Calu3 (cell line): ENCODE data around the gene CHST9. TPM values are rescaled to one million over a fixed set of nuclear protein-coding genes. Genes with fewer than 3 reads are reported as not detected.
A peak's percentile ranks its signal among the peaks of the same experiment; 100 is the strongest.

ENCODE experiments used
- BruUV-seq: library from RNA; stranded (reverse); fragments of 400-500 nt; replicated peaks from 2 replicates; lab custom pipeline; 2021; lab: Mats Ljungman, UMichigan
- CTCF ChIA-PET: fragments of 300-600 bp; sonication (Branson Sonifier 250); formaldehyde crosslinking; loops from one replicate; lab custom pipeline; 2022; ENCODE audit warnings: antibody characterized with exemption; lab: Charles Lee
- DNase-seq: peaks from one replicate; pipeline ENCODE4 v3.0.0; 2022
- H3K27ac Mint-ChIP-seq: one replicate; pipeline ENCODE4 v1.8.0; 2022; ENCODE audit warnings: mixed read lengths; ENCODE audit not compliant: unreplicated experiment
- H3K27me3 Mint-ChIP-seq: one replicate; pipeline ENCODE4 v1.8.0; 2022; ENCODE audit warnings: mixed read lengths; ENCODE audit not compliant: unreplicated experiment
- H3K36me3 Mint-ChIP-seq: one replicate; pipeline ENCODE4 v1.8.0; 2022; ENCODE audit warnings: mild to moderate bottlenecking, moderate library complexity, mixed read lengths; ENCODE audit not compliant: insufficient read depth, unreplicated experiment
- H3K4me1 Mint-ChIP-seq: one replicate; pipeline ENCODE4 v1.8.0; 2022; ENCODE audit warnings: mild to moderate bottlenecking, low read depth, mixed read lengths; ENCODE audit not compliant: unreplicated experiment
- H3K4me3 Mint-ChIP-seq: one replicate; pipeline ENCODE4 v1.8.0; 2022; ENCODE audit warnings: mild to moderate bottlenecking, low read depth, moderate library complexity, mixed read lengths; ENCODE audit not compliant: unreplicated experiment
- H3K9me3 Mint-ChIP-seq: one replicate; pipeline ENCODE4 v1.8.0; 2022; ENCODE audit warnings: low read depth, mixed read lengths; ENCODE audit not compliant: unreplicated experiment
- intact Hi-C: fragments of 100-400 bp; cut with micrococcal nuclease; formaldehyde crosslinking; loops from one replicate; pipeline ENCODE4 v1.10.0; 2022; ENCODE audit not compliant: unreplicated experiment
- total RNA-seq: library from RNA; stranded (reverse); gene quantifications from 2 replicates; pipeline ENCODE4 v1.2.3, GENCODE V29; 2022
- TF ChIP-seq, protein P1 (sequence below): fragments of 200-600 bp; IDR thresholded peaks from one replicate; pipeline ENCODE4 v1.8.0; 2022; ENCODE audit warnings: antibody characterized with exemption; ENCODE audit not compliant: unreplicated experiment

Gene CHST9
- total RNA-seq, 1 experiment from 2014 or later: 56.9 TPM

DNA sequence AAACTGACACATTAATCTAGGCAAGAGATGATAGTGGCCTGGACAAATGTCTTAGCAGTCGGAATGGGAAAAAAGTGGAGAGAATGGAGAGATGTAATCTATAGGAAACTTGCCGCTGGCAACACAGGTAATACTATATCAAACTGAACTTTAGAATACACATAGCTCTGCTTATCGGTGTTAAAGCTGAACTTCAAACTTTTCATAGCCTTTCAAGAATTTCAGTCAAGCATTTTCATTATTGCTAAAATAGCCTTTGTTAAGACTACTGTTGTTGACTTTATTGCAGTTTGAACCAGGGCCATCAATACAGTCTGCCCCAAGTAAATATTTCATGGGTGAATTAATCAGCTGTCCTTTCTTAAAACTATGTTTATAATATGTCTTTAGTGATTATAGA lies 12.9 kb upstream of the CHST9 start:
- TF ChIP-seq, protein P1, sequence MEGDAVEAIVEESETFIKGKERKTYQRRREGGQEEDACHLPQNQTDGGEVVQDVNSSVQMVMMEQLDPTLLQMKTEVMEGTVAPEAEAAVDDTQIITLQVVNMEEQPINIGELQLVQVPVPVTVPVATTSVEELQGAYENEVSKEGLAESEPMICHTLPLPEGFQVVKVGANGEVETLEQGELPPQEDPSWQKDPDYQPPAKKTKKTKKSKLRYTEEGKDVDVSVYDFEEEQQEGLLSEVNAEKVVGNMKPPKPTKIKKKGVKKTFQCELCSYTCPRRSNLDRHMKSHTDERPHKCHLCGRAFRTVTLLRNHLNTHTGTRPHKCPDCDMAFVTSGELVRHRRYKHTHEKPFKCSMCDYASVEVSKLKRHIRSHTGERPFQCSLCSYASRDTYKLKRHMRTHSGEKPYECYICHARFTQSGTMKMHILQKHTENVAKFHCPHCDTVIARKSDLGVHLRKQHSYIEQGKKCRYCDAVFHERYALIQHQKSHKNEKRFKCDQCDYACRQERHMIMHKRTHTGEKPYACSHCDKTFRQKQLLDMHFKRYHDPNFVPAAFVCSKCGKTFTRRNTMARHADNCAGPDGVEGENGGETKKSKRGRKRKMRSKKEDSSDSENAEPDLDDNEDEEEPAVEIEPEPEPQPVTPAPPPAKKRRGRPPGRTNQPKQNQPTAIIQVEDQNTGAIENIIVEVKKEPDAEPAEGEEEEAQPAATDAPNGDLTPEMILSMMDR: no peak
- Mint-ChIP-seq H3K27ac (no peak overlapping the region), H3K27me3 (no peaks in the 10 kb centered on the region), H3K9me3 (no peaks in the 10 kb centered on the region), H3K36me3 (no peaks in the 10 kb centered on the region), H3K4me3 (no peak overlapping the region), H3K4me1 (peaks cover 14% of the 10 kb centered on the region)
- intact Hi-C loops: no loop called here
- no peak for DNase-seq
- CTCF ChIA-PET: no interaction called here
- no TSS peak for BruUV-seq

GRCh38 chr18:27188309-27188708 lies 3.2 kb upstream of the CHST9 start:
- no peak for DNase-seq
- TF ChIP-seq, protein P1: no peak
- H3K36me3 Mint-ChIP-seq: peaks cover 22% of the 10 kb centered on the region
- no TSS peak for BruUV-seq
- no peaks in the 10 kb centered on the region for H3K9me3 Mint-ChIP-seq
- H3K4me3 Mint-ChIP-seq: no peak overlapping the region
- intact Hi-C loops: loop anchor here (10.0 kb wide), 1 partner anchor 374 kb away; no protein-coding TSS in a partner anchor
- no peaks in the 10 kb centered on the region for H3K27me3 Mint-ChIP-seq
- CTCF ChIA-PET: no interaction called here
- H3K4me1 Mint-ChIP-seq: peaks cover 39% of the 10 kb centered on the region
- H3K27ac Mint-ChIP-seq: no peak overlapping the region

- intact Hi-C loops: loop anchor here (2.0 to 10.0 kb wide), 3 partner anchors 41 to 371 kb away; no protein-coding TSS in a partner anchor
- no peak for DNase-seq
- Mint-ChIP-seq H3K4me1 (peaks cover 59% of the 10 kb centered on the region), H3K27ac (peak overlapping the region; percentile 92), H3K27me3 (no peaks in the 10 kb centered on the region), H3K36me3 (peaks cover 27% of the 10 kb centered on the region), H3K9me3 (no peaks in the 10 kb centered on the region), H3K4me3 (peak overlapping the region; percentile 99)
- CTCF ChIA-PET: interaction anchor here (0.6 to 1.5 kb wide), 2 partner anchors 67 to 168 kb away, joined by 3 to 5 read pairs; no protein-coding TSS in a partner anchor
- TF ChIP-seq, protein P1: no peak
- no TSS peak for BruUV-seq
Measured at GRCh38 chr18:27185897-27186296, 789 bp upstream of the CHST9 start.

GRCh38 chr18:27184115-27185024 lies 738 bp downstream of the CHST9 start:
- H3K27ac Mint-ChIP-seq: peak overlapping the region; percentile 55
- H3K36me3 Mint-ChIP-seq: peaks cover 27% of the 10 kb centered on the region
- H3K4me1 Mint-ChIP-seq: peaks cover 71% of the 10 kb centered on the region
- CTCF ChIA-PET: interaction anchor here (1.5 kb wide), 1 partner anchor 166 kb away, joined by 5 read pairs; no protein-coding TSS in a partner anchor
- no TSS peak for BruUV-seq
- H3K9me3 Mint-ChIP-seq: no peaks in the 10 kb centered on the region
- TF ChIP-seq, protein P1: no peak
- no peaks in the 10 kb centered on the region for H3K27me3 Mint-ChIP-seq
- peak; percentile 36 for DNase-seq
- intact Hi-C loops: loop anchor here (2.0 to 10.0 kb wide), 5 partner anchors 42 to 370 kb away; no protein-coding TSS in a partner anchor
- peak overlapping the region; percentile 99 for H3K4me3 Mint-ChIP-seq
